GM18502 (cell line): Measurements from ENCODE around the gene NUP62.
"Not testable (repeated sequence)": the region's sequence is repeated elsewhere in the genome, so short reads cannot be mapped to it uniquely, and the experiment has no call there.

Experiments used
- ATAC-seq: cut with Tn5 transposase; IDR thresholded peaks from one replicate; pipeline ENCODE4 v1.9.1; 2021; ENCODE audit warnings: mild to moderate bottlenecking; ENCODE audit not compliant: unreplicated experiment, poor library complexity

Gene NUP62

DNA sequence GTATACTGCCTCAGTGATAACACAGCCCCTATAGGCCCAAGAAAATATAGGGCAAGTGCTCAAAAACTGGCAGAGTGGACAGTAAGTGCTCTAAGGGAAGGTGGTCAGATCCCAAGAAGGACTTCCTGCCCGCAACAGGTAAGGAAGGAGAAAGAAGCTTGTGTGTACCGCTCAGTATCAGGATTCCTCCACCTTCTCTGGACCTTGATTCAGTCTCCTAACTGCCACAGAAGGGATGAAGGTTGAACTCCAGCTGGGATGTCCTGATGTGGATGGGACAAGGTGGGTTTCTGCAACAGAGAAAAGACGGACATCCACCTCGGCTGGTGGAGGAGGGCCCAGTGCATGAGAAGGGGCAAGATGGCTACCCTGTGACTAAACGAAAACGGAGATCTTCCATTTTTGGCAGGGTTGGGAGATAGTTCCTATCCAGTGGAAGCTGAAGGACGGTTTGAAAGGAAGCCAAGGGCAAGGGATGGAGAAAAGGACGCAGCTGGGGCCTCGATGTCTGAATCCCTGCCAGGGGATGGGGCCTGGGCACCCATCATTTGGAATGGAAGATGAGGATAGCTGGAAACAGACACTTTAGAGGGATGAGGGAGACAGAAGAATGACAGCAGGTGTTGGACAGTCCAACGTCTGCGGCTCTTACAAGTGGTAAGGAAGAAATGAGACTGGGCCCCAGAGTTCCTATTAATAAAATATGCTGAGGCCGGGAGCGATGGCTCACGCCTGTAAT is 1.6 kb downstream of the NUP62 start:
- no peak for ATAC-seq

GRCh38 chr19:49926515-49926914 is 2.8 kb downstream of the NUP62 start:
- ATAC-seq, result no peak

DNA sequence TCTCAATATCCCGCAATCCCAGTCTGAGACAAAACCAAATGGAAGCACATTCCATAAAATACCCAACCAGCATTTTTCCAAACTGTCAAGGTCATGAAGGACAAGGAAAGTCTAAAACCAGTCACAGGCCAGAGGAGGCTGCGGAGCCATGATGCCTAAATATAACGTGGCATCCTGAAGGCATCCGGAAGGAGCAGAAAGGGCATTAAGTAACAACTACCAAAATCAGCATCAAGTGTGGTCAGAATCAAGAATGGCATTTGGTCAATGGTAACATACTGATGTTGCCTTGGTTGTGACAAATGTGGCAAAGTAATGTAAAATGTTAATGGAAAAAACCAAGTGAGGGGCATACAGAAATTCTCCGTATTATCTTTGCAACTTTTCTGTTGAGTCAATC is 3.8 kb downstream of the NUP62 start:
- no peak for ATAC-seq

DNA sequence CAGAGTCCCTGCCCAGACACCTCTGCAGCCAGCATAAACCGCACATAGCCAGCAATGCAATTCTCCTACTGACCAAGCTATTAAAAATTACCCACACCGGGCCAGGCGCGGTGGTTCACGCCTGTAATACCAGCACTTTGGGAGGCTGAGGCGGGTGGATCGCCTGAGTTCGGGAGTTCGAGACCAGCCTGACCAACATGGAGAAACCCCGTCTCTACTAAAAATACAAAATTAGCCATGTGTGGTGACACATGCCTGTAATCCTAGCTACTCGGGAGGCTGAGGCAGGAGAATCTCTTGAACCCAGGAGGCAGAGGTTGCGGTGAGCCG is 4.5 kb downstream of the NUP62 start:
- not testable (repeated sequence) for ATAC-seq

GRCh38 chr19:49924004-49924880 is 5.1 kb downstream of the NUP62 start:
- no peak for ATAC-seq

GRCh38 chr19:49923055-49924003 is 6.0 kb downstream of the NUP62 start:
- ATAC-seq, result no peak

DNA sequence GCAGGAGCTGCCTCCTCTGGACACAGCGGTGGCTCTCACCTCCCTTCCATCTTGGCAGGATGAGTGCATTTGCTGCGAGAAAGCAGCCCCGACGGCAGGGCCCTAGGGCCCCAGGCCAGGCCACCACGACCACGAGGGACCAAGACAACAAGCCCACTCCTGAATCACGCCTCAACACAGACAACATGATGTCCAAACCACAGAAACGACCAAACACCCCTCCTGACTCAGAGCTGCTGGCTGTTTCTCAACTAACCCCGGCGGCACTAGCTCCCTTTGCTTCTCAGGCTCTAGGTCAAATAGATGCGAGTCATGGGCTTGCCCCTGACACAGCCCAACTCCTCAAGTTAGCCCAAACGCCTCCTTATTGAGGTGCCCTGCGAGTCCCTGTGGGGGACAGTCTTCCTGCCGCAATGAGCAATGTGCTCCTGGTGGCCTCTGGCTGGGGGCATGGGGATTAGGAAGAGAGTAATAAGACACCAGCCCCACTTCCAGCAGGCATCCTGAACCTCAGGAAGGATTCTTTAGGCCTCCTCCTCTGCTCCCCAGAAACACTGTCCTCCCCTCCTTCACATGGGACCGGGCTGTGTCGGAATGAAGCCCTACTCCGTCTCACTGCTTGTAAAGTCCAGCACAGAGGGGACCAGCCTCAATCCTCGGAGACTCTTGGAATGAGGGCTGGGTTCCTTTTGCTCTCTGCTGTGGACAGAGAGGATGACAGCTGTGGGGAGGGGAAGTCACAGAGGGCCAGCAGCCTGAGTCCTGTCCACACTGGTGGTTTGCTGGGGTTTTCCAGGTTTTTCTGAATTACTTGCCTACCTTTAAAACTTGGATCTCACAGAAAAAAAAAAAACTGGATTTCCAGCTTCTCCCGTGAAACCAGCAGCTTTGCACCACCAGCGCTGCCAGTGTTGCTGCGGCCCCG is 7.2 kb downstream of the NUP62 start:
- no peak for ATAC-seq

DNA sequence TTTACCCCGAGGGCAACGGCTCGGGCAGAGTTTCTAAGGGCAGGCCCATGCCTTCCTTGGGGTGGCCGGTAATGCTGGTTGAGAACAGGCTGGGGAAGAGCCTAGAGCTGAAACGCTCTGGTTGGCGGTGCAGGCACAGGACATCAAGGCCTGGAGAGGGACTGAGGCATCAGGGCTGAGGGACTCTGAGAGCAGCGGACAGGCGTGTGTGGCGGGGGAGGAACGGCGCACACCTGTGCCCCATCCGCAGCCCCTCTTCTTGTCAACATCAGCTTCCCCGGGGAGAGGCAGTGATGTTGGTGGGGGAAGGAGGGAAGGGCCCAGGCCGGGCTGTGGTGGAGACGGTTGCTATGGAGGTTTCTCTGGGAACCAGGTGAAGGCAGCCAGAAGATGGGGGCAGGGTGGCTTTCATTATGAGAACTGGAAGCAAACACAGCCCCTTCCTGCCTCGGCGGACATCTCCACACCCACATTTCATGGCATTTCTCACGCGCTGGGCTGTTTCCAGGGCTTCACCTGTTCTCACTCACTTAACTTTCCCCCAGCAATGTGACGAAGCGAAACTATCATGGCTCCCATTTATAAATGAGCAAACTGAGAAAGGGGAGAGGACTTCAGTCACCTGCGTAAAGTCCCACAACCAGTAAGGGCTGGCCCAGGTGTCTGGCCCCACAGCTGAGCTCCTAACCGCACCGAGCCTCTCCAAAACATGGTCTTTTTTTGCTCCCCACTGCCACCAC is 8.5 kb downstream of the NUP62 start:
- no peak for ATAC-seq

GRCh38 chr19:49918089-49918488 is 11.2 kb downstream of the NUP62 start:
- no peak for ATAC-seq

GRCh38 chr19:49916839-49917733 is 12.2 kb downstream of the NUP62 start:
- ATAC-seq, result no peak

DNA sequence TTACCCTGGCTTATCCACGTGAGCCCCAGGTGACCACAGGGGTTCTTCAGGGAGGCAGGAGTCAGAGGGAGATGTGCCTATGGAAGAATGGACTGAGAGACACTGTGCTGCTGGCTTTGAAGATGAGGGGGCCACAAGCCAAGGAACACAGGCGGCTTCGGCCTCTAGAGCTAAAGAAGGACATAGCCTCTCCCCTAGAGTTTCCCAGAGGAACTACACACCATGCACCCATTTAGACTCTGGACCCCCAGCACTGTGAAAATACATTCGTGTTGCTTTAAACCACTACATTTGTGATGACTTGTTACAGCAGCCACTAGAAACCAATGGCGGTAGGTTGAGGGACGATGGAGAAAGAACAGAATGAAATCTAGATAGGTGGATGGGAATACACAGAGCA is 14.0 kb downstream of the NUP62 start:
- ATAC-seq, result no peak

- ATAC-seq, result no peak
Observed at GRCh38 chr19:49913720-49914119, 15.6 kb downstream of the NUP62 start.

- ATAC-seq, result no peak
Observed at GRCh38 chr19:49912965-49913685, 16.2 kb downstream of the NUP62 start.

- ATAC-seq, result peak; percentile 43
Observed at GRCh38 chr19:49911381-49912145, 17.7 kb downstream of the NUP62 start.

- ATAC-seq, result no peak
Observed at GRCh38 chr19:49910179-49910578, 19.1 kb downstream of the NUP62 start.
